Upper lobe of right lung (tissue), 1 donor: ENCODE data around the gene ANK3. TPM values are rescaled to one million over a fixed set of nuclear protein-coding genes. Genes with fewer than 3 reads are reported as not detected.

Experiments
- ATAC-seq: fragments of 200-7000 bp; cut with Tn5 transposase; one replicate; pipeline ENCODE4 v1.9.1; 2020; ENCODE audit warnings: mild to moderate bottlenecking, moderate library complexity
- DNase-seq: peaks from one replicate; pipeline ENCODE4 v3.0.0-alpha.2; 2020
- H3K27ac ChIP-seq: fragments of 200-600 bp; one replicate; pipeline ENCODE4 v1.8.0; 2022
- H3K27me3 ChIP-seq: fragments of 200-600 bp; one replicate; pipeline ENCODE4 v1.8.0; 2022; ENCODE audit warnings: mild to moderate bottlenecking
- H3K36me3 ChIP-seq: fragments of 200-600 bp; one replicate; pipeline ENCODE4 v1.8.0; 2022
- H3K4me1 ChIP-seq: fragments of 200-600 bp; one replicate; pipeline ENCODE4 v1.8.0; 2022
- H3K4me3 ChIP-seq: fragments of 200-600 bp; one replicate; pipeline ENCODE4 v1.8.0; 2022; ENCODE audit warnings: mild to moderate bottlenecking
- H3K9me3 ChIP-seq: fragments of 200-600 bp; one replicate; pipeline ENCODE4 v1.8.0; 2022
- intact Hi-C: fragments of 100-400 bp; cut with DNase I; formaldehyde crosslinking; loops from one replicate; pipeline ENCODE4 v1.11.0; 2022
- total RNA-seq: library from RNA; stranded (reverse); fragmentation: NEBNext Ultra II Directional; extraction: Animal tissue kit (Norgen Biotek cat#: 25700); gene quantifications from one replicate; pipeline ENCODE4 v1.2.1, GENCODE V29; 2021
- TF ChIP-seq, protein P1 (sequence below): fragments of 200-600 bp; IDR thresholded peaks from one replicate; pipeline ENCODE4 v1.8.0; 2022; ENCODE audit warnings: antibody characterized with exemption
- donor health status: DM: no; HTN: yes; CAD: no; lungs with severe emphysema.

The ANK3 gene
- total RNA-seq, 1 donor from 2014 or later: 91.1 TPM

DNA sequence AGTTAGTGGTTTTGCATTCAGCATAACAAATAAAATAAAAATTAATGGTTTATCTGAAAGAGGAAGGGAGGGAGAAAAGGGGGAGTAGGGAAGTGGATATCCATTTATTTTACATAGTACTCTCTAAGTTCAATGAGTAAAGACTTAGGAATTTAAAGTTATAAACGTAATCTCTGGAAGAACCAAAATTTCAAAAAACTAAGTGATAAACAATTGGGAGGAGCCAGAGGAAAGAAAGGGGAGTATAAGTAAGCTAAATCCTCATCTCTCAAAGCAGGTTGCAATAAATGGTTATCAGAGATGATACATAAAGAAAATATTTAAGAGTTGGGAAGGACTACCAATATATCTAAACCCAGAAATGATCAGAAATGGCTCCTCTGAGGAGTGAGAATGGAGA lies 46.4 kb downstream of the ANK3 start:
- Histone ChIP-seq H3K27me3 (no peaks in the 10 kb centered on the region), H3K9me3 (no peaks in the 10 kb centered on the region), H3K4me1 (no peaks in the 10 kb centered on the region), H3K27ac (no peak overlapping the region), H3K4me3 (no peak overlapping the region), H3K36me3 (no peaks in the 10 kb centered on the region)
- no peak for DNase-seq
- no peak for ATAC-seq
- TF ChIP-seq, protein P1, sequence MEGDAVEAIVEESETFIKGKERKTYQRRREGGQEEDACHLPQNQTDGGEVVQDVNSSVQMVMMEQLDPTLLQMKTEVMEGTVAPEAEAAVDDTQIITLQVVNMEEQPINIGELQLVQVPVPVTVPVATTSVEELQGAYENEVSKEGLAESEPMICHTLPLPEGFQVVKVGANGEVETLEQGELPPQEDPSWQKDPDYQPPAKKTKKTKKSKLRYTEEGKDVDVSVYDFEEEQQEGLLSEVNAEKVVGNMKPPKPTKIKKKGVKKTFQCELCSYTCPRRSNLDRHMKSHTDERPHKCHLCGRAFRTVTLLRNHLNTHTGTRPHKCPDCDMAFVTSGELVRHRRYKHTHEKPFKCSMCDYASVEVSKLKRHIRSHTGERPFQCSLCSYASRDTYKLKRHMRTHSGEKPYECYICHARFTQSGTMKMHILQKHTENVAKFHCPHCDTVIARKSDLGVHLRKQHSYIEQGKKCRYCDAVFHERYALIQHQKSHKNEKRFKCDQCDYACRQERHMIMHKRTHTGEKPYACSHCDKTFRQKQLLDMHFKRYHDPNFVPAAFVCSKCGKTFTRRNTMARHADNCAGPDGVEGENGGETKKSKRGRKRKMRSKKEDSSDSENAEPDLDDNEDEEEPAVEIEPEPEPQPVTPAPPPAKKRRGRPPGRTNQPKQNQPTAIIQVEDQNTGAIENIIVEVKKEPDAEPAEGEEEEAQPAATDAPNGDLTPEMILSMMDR: no peak
- intact Hi-C loops: no loop called here

GRCh38 chr10:60341969-60342368 lies 47.7 kb downstream of the ANK3 start:
- Histone ChIP-seq H3K4me1 (no peaks in the 10 kb centered on the region), H3K36me3 (no peaks in the 10 kb centered on the region), H3K4me3 (no peak overlapping the region), H3K27ac (no peak overlapping the region), H3K27me3 (no peaks in the 10 kb centered on the region), H3K9me3 (no peaks in the 10 kb centered on the region)
- TF ChIP-seq, protein P1: no peak
- no peak for DNase-seq
- intact Hi-C loops: no loop called here
- no peak for ATAC-seq

DNA sequence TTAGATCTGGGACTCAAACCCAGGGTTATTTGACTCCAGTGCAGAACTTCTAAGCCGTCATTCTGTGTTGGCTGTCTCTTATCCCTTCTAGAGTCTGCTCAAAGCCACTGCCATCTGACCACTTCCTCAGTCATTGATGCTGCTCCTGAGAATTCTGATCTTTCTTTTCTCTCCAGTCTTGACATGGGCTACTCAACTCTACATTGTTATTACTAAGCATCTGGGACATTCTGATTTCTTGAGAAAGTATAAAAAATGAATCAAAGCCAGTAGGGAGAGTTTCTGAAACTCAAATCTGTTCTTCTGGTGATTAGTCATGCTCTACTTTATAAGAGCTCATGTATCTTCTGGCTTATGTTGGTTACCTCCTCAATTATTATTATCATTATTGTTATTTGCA lies 48.7 kb downstream of the ANK3 start:
- intact Hi-C loops: no loop called here

DNA sequence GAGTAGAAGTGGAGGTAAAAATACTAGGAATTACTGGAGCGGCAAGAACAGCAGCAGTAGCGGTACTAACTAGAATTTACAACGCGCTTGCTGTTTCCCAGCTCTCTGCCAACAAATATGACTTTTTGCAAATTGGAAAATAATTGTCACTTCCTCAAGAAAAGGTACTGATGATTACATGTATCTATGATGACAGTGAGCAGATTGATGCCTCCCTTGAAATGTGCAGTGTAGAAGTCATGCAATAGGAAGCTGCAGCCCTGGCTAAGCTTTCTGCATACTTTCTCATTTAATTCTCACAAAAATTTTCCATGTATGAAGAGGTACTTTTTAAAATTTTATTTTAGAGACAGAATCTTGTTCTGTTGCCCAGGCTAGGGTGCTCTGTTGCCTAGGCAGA lies 49.9 kb downstream of the ANK3 start:
- Histone ChIP-seq H3K27ac (no peak overlapping the region), H3K4me3 (no peak overlapping the region), H3K36me3 (no peaks in the 10 kb centered on the region), H3K27me3 (no peaks in the 10 kb centered on the region), H3K9me3 (no peaks in the 10 kb centered on the region), H3K4me1 (no peaks in the 10 kb centered on the region)
- ATAC-seq: no peak
- intact Hi-C loops: no loop called here
- TF ChIP-seq, protein P1: no peak
- DNase-seq: no peak

More for the DNA sequence above, 48.7 kb downstream of the ANK3 start:
- Histone ChIP-seq H3K36me3 (no peaks in the 10 kb centered on the region), H3K9me3 (no peaks in the 10 kb centered on the region), H3K4me3 (no peak overlapping the region), H3K27ac (no peak overlapping the region), H3K4me1 (no peaks in the 10 kb centered on the region), H3K27me3 (no peaks in the 10 kb centered on the region)
- DNase-seq (no peak), ATAC-seq (no peak)
- TF ChIP-seq, protein P1: no peak

DNA sequence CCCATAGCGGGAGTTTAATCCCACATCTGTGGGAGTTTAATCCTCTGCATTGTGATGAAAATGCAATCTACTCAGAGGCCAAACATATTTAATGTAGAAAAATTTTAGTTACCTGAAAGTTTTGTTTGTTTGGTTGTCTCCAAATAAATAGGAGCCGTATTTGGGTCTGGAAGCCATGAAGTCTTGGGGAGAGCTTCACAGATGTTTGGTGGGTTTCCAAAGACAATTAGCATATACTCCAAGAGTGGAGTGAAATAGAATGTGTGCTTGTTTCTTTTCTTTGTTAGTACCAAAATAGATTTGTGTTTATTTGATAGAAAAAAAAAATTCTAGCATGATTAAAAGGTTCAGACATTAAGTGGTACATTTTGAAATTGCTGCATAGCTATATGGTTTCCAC lies 50.9 kb downstream of the ANK3 start:
- Histone ChIP-seq H3K27me3 (no peaks in the 10 kb centered on the region), H3K4me3 (no peak overlapping the region), H3K36me3 (no peaks in the 10 kb centered on the region), H3K9me3 (no peaks in the 10 kb centered on the region), H3K27ac (no peak overlapping the region), H3K4me1 (no peaks in the 10 kb centered on the region)
- intact Hi-C loops: no loop called here
- TF ChIP-seq, protein P1: no peak
- ATAC-seq (no peak), DNase-seq (no peak)

DNA sequence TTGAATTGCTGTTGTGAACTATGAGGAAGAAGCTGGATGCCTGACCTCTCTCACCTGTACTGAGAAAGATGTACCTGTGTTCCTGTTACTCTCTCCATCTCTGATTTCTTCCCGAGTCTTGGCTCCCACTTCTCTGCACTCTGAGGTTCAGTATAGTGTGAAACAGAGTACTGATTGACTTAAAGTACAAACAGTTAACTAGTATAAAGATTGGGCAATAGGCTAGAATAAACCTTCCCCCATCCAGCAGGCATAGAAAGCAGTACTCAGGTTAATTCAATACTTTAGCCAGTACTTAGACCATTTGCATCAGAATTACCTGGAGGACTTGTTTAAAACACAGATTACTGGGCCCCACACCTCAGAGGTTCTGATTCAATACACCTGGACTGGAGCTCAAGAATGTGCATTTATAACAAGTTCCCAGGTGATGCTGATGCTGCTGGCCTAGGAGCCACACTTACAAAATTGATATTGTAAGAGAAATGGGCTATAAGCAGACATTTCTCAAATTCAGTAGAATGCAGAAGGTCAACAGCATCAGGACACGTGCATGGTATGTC lies 51.6 kb downstream of the ANK3 start:
- TF ChIP-seq, protein P1: no peak
- H3K4me1 ChIP-seq: no peaks in the 10 kb centered on the region
- H3K9me3 ChIP-seq: no peaks in the 10 kb centered on the region
- H3K36me3 ChIP-seq: no peaks in the 10 kb centered on the region
- H3K4me3 ChIP-seq: no peak overlapping the region
- ATAC-seq (peak; percentile 31), DNase-seq (no peak)
- intact Hi-C loops: no loop called here
- no peaks in the 10 kb centered on the region for H3K27me3 ChIP-seq
- no peak overlapping the region for H3K27ac ChIP-seq
